DLD1 (cell line): ENCODE results near the gene RPL22.

Source experiments
- in situ Hi-C: cut with HindIII; loops from 2 replicates; pipeline ENCODE4 v1.10.0; 2017; ENCODE audit warnings: low sequenced_read_pairs

The RPL22 gene

DNA sequence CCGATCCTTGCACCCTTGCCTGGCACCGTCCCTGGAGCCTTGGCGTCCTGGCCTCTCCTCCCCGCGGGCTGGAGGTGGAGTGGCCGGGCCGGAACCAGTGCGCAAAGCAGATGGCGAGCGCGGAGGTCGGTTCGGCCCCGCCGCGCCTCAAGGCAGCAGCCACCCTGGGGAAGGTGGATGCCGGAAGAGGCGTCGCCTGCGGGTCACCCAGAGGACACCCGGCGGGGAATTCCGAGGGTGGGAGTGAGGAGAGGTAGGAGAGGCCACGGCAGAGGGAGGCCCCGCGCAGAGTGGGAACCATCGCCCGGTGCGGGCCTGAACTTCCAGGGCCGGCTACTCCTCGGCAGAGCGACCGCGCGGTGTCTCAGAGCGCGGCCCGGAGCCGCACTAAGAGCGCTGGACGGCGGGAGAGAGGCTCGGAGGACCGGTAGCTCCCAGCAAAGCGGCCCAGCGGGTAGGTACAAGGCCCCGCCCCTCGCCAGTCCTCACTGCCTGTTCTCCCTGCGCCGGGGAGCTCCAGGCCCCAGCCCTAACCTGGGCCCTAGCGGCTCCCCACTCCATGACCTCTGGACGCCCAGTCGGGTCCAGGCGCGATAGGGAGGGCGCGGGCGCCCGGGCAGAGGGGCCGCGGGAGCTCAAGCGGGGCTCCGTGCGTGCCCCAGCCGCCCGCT, 6.6 kb upstream of the RPL22 start, which contains the start of gene RNF207:
Gene RNF207, plus strand, starts transcription at position 271 of the 671 bp plus-strand sequence. CDS start 417 bp downstream, outside the sequence.
- in situ Hi-C loops, result no loop called here

DNA sequence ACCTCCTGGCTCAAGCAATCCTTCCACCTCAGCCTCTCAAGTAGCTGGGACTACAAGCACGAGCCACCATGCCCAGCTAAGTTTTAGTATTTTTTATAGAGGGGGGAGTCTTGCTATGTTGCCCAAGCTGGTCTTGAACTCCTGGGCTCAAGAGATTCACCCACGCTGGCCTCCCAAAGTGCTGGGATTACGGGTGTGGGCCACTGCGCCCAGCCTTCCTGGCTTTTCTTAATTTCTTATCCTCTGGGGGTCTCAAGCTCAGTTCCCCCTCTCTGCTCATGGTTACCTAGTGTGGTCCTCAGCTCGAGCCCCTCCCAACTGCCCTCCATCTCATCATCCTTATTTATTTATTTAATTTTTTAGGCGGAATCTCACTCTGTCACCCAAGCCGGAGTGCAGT, 2.9 kb upstream of the RPL22 start:
- in situ Hi-C loops, result no loop called here

DNA sequence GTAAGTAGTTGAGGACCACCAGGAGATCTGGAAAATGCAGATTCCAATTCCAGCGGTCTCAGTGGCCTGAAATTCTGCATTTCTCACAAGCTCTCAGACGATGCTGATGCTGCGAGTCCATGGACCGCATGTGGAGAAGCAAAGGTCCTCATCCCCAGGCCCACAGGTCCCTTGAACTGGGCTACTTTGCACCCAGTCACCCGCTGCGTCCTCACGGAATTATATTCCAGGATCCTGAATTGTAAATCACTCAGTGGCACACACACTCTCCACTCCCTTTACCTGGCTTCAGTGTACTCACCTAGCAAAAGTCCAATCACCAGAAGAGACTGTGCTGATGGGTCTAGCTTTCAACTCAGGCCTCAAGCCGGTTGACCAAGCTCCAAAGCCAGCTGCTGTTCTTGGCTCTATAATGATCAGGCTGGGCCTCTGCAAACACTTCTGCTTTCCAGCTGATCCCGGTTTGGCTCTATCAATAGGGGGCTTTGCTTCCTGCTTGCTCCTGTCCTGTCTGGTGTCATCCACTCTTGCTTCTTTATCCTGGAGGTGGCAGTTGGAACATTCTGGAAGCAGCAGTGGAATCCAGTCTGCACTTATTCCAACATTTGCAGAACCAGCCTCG, 904 bp upstream of the RPL22 start:
- in situ Hi-C loops, result no loop called here

DNA sequence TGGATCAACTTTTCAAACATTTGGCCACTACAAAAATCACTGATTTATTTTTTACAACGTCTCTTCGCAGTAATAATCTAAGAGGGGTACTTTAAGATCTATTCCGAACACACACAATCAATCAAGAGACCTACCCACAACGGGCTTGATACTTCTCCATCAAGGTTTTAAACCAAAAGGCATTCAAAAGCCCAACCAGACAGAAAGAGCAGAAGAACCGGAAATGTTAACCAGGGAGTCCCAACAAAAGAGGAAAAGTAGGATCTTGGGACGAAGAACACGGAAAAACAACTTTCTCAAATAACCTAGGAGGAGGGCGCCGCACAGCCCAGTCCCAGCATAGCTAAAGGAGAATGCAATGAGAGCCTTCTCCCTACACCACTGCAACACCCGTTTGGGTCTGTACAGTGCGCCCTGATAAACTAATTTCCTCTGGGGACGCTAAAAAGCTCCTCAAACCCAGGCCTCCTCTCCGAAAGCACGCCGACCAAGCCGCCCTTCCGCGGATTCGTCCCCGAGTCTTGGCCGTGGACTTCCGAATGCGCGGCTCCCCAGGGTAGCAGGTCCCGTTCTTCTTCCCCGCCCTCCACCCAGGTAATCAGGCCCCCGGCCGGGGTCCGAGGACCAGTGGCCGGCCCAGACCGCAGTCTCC, 623 bp downstream of the RPL22 start:
- in situ Hi-C loops, result loop anchor here (10.0 kb wide), 1 partner anchor 124 kb away; no protein-coding TSS in a partner anchor

DNA sequence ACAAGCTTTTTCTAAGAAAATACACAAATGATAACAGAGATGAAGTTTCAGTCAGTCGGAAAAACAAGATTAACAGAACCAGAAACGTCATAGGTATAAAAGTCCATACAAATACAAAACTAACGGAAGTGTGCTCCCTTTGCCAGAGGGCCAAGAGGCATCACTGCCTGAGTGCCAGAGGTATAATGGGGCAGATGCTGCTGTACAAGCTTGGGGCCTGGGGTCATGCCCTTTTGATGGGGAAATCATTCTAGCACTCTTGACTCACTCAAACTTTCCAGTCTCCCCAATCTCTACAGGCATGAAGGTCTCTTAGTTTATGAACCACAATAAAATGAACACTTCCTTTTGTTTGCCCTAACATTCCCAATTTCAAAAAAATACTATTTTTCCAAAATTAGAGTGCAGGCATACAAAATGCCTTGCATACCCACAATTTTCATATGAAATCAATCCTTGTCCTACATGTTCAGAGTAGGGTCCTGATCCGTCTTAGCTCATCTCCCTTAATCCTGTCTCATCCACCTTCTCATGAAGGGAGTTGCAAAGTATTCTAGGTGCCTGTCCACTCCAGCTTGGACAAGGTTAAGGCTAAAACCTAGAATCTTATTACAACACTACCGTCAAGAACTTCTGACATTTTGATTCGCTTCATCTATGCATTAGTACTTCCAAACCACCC, 1.5 kb downstream of the RPL22 start:
- in situ Hi-C loops, result loop anchor here (10.0 kb wide), 1 partner anchor 123 kb away; no protein-coding TSS in a partner anchor

DNA sequence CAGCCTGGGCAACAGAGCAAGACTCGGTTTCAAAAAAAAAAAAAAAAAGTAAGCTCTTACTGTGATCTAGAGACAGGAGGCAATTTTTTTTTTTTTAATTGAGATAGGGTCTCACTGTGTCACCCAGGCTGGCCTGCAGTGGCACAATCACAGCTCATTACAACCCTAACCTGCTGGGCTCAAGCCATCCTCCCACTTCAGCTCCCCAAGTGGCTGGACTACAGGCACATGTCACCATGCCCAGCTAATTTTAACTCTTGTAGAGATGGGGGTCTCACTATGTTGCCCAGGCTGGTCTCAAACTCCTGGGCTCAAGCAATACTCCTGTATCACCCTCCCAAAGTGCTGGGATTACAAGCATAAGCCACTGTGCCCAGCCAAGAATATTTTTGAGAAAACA, 7.4 kb downstream of the RPL22 start:
- in situ Hi-C loops, result loop anchor here (10.0 kb wide), 1 partner anchor 117 kb away; no protein-coding TSS in a partner anchor

DNA sequence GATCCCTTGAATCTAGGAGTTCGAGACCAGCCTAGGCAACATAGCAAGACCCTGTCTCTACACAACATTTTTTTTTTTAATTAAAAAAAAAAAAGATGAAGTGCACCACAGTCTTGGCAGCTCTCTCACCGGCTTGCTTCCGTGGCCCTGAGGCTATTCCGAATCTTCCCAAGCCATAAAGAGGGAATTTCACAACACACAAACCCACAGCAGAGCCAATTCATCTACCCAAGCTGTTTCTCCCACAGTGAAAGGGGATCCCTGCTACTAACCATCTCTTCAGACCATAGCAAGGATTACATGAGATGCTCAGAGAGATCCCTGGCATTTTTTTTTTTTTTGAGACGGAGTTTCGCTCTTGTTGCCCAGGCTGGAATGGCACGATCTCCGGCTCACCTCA, 10.9 kb downstream of the RPL22 start:
- in situ Hi-C loops, result no loop called here

DNA sequence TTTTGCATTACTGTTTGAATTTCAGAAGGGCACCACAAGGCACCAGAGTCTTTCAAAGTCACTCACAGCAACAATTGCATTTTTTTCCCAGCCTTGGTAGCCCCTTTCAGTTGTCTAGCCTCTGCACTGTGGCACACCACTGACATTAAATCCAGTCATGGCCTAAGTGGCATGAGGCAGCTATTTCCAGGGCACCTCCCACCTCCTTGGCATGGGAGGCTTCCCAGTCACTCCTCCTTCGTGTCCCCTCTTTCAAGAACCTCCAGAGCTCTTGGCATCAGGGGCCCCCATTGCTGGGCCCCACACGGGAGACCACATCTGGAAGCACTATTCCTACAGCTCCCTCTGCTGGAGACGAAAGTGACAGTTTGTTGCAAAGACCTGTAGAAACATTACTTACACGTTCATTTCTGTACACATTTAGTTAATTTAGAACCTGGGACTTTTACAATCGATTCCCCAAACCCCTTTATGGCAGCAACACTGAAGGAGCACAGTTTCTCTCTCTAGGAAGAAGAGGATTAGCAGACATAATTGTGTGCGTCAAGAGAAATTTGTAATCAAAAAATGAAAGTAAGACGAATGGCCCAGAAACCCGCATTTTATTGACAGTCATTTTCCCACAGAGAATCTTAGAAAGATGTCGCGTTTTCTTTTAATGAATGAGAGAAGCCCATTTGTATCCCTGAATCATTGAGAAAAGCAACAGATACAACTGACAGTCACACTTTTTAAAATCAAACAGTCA, 13.6 kb downstream of the RPL22 start:
- in situ Hi-C loops, result no loop called here

DNA sequence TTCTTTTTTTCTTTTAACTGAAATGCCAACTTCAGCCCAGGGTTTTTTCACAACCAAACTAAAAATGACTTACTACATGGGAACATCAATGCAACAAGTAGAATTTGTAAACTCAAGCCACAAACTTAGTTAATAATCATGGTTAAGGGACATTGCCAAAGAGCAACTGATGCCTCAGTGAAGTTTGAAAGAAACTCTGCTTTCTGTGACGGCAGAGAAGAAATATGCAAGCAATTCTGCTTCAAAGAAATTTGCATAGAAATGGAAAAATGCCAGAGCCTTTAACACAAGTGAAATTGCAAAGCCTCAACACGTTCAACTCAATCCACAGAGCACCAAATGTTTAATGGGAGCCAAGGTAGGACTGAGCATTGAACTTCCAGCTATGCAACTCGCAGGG, 14.2 kb downstream of the RPL22 start:
- in situ Hi-C loops, result no loop called here

DNA sequence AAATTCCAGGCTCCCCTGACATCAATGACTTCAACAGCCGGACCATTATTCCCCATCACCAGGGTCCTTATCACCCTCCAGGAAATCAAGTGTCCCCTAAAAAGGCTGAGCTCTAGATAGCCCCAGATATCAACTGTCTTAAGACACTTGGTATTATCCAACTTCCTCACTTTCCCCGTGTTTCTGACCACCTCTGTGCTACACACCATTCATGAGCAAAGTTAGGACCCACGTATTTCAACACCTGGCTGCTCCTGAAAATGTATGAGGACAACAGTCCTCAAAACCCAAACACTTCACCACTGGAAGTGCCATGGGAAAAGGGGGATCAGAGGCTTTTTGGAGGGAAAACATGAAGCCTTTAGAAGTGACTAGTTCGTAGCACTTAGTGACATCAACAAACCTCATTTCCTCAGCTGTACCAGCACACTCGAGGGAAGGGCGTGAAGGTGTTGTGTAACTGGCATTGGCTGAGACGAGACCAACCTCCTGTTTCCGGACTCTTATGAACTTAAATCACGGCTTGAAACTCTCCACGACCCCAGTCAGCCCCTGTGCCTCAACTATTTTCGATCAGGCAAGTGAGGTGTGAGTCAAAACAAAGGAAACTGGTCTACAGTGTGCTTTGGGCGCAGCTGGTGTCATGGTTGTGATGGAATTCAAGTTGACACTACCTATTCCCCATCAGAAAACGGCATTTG, 15.2 kb downstream of the RPL22 start:
- in situ Hi-C loops, result no loop called here

DNA sequence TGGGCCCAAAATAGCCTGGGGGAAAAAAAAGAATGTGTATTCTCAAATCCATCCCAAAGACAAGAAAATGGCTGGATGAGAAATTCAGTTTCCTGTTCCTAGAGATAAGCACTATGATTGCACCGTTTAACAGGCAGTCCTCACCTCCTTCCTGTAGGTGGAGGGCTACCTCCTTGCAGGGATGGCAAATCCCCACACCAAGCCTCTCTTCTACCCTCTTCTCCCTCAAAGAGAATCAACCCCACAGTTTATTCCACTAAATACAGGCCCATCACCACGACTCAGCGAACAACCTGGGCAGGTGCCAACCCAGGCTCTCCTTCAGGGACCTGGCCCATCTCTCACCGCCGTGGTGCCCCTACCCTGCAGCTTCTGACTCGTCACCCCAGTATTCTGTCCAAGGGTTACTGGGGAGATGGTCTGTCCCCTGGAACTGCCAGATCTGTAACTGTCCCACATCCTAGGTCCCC, 15.8 kb downstream of the RPL22 start:
- in situ Hi-C loops, result no loop called here

DNA sequence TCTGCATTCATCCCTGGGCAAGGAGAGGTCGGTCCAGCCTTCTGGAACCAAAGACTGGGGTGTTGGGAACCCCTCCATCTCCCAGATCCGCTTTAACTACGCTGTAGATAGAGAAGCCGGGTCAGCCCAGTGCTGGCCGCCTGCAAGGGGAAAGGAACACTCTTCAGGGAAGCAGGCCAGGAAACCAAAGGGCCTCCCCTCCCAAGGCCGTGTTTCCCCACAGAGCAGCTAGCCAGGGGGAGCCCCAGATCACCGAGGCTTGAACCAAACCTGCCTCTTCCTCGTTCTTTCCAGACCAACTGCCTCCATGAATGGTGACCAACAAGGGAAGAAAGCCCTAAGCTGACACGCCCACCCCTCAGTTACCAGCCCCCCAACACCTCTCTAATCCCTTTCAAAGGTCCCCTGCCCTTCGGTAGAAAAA, 18.0 kb downstream of the RPL22 start:
- in situ Hi-C loops, result no loop called here

DNA sequence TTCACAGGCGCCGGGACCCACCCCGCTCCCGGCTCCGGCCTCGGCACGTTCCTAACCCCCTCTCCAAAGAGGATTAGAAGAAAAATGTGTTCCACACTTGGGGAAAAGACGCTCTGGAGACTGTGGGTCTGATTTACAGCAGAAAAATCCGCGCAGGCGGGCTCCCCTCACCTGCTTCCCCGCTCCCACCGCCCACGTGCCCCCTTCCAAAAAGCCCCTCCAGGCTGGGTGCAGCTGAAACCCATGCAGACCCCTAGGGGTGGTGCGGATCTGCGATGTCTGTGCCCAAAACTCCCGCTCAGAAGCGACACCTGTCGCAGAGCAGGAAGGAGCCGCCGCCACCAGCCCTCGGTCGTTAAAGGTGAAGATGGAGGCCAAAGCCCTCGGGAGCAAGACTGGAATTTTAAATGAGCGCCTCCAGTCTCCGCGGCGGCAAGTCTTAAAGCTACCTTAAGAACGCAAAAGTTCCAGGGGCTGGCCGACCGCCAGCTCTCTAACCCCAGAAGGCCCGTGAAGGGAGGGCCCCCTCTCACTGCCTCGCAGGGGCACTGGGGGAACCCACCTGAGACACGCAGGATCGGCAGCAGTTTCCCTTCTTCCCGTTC, 18.6 kb downstream of the RPL22 start:
- in situ Hi-C loops, result no loop called here

DNA sequence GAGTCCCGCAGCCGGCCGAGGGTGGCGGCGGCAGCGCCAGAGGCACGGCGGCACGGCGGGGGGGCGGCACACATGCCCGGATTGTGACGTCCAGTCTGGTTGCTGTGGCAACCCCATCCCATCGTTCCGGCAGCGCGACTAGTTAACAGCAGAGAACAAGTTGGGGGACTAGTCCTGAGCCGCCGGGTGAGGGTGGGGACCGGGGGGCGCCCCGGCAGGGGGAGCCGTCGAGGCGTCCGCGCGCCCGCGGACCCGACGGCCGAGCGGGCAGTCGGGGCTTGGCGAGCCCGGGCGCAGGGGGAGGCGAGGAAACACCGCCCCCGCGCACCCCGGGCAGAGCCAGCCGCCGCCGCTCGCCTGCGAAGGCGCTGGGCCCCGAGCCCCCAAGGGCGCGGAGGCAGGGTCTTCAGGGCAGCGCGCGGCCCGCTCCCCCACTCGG, 19.1 kb downstream of the RPL22 start, which contains the start of gene CHD5:
Gene CHD5, minus strand, starts transcription at position 54 of the 439 bp plus-strand sequence. CDS start 298 bp downstream, outside the sequence.
- in situ Hi-C loops, result no loop called here

DNA sequence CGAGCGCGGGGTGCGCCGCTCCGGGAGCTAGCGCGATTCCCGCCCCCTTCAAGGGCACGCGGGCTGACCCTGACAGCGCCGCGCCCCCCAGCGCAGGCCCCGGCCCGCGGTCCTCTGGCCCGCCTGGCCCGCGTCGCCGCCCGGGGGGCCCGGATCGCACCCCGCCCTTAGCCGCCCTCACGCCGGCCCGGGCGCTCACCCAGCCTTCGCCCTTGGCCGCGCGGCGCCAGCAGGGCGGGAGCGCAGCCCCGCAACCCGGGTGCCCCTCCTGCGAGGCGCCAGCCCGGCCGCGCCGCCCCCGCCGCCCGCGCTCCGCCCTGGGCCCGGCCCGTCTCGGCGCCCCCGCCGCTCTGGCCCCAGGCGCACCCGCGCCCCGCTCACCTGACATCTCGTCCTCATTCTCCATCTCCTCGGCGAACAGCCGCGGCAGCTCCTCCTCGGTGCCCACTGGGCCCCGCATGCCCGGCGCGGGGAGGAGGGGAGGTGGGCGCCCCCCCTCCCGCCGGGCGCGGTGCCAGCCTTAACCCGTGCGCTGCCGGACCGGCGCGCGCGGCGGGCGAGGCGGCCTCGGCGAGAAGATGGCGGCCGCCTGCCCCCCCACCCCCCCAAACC, 19.7 kb downstream of the RPL22 start:
- in situ Hi-C loops, result no loop called here

DNA sequence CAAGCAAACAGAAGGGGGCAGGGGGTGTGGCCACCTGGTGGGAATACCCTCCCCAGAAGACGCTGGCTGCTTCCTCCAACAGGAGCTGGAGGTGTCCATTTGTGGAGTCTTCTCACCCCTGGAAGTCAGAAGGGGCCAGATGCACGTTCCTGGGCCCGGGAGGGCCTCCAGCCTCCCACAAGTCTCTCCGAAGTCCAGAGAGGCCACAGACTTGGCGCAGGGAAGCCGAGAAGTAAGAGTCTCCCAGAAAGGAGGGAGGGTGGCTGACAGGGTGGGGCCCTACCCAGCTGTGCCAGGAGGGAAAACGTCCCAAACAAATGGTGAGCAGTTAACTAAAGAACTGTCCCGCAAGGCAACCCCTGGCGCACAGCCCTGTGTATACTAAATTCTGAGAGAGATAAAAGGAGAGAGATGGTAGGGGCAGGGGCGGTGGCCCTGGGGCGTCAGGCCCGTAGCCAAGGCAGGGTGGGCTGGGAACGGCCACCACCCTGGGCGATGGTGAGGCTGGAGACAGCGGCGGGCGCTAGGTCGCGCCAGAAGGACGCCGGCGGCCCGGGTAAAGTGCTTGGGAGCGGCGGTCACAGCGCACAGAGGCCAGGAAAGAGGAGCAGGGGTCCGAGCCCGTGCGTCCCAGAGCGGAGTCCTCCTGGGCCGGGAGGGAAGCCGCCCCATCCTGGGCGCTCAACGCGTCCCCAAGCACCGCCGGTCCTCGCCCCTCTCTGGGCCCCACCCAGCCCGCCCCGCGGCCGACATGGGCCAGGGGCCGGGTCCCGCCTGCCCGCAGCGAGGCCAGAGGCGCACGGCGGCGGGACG, 20.4 kb downstream of the RPL22 start:
- in situ Hi-C loops, result no loop called here

DNA sequence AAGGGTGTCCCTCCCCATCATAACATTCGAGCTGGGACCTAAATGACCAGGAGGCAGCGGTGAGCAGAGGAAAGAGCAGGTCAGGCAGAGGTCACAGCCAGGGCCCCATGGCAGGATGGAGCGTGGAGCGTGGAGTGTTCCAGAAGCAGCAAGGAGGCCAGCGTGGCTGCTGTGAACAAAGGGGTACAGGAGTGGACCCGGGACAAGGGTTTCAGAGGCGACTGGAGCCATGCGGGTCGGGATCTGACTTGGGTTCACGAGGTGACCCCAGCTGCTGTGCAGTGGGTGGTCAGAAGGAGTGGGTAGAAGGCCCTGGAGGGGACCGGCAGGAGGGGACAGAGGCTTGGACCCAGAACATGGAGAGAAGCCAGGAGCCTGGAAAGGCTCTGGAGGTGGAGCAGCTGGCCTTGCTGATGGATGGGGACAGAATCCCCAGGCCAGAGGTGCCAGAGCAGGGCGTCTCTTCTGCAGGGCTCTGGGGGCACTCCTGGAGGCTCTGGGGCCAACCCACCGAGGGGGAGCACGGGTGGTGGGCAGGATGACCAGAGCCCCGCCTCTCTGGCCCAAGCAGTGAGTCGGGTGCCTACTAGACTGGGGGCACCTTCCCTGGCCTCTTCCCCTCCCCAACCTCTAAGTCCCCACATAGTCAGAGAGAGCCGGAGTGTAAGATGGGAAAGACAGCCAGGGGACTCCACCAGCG, 21.6 kb downstream of the RPL22 start:
- in situ Hi-C loops, result no loop called here
